Glutamatergic neuron (in vitro differentiated cells): ENCODE measurements around the gene ZNF488. TPM values are rescaled to one million over a fixed set of nuclear protein-coding genes. Genes with fewer than 3 reads are reported as not detected.

ENCODE experiments used
- DNase-seq: peaks from one replicate; pipeline ENCODE4 v3.0.0; 2022
- H3K27ac Mint-ChIP-seq: one replicate; pipeline ENCODE4 v1.8.0; 2020; ENCODE audit warnings: mild to moderate bottlenecking, mixed read lengths, inconsistent platforms; ENCODE audit not compliant: unreplicated experiment
- H3K27me3 Mint-ChIP-seq: one replicate; pipeline ENCODE4 v1.8.0; 2020; ENCODE audit warnings: mild to moderate bottlenecking, moderate library complexity, mixed read lengths, inconsistent platforms; ENCODE audit not compliant: unreplicated experiment
- H3K36me3 Mint-ChIP-seq: one replicate; pipeline ENCODE4 v1.8.0; 2020; ENCODE audit warnings: mild to moderate bottlenecking, mixed read lengths, inconsistent platforms; ENCODE audit not compliant: unreplicated experiment
- H3K4me1 Mint-ChIP-seq: one replicate; pipeline ENCODE4 v1.8.0; 2020; ENCODE audit warnings: mild to moderate bottlenecking, low read depth, mixed read lengths, inconsistent platforms; ENCODE audit not compliant: unreplicated experiment
- H3K4me3 Mint-ChIP-seq: one replicate; pipeline ENCODE4 v1.8.0; 2020; ENCODE audit warnings: mild to moderate bottlenecking, mixed read lengths, inconsistent platforms; ENCODE audit not compliant: unreplicated experiment
- H3K9me3 Mint-ChIP-seq: one replicate; pipeline ENCODE4 v1.8.0; 2020; ENCODE audit warnings: mild to moderate bottlenecking, moderate library complexity, mixed read lengths, inconsistent platforms; ENCODE audit not compliant: unreplicated experiment
- CTCF ChIP-seq: fragments of 200-600 bp; sonication (generic); IDR thresholded peaks from one replicate; pipeline ENCODE4 v1.5.0; 2021; ENCODE audit not compliant: partially characterized antibody, unreplicated experiment
- total RNA-seq: library from RNA; stranded (reverse); fragmentation: NEBNext Ultra II Directional; extraction: Animal tissue kit (Norgen Biotek cat#: 25700); gene quantifications from one replicate; pipeline ENCODE4 v1.2.1, GENCODE V29; 2021; ENCODE audit not compliant: unreplicated experiment

The ZNF488 gene
- total RNA-seq, 1 donor from 2014 or later: 3.3 TPM

- Mint-ChIP-seq H3K4me1 (peaks cover 20% of the 10 kb centered on the region), H3K4me3 (no peak overlapping the region), H3K27me3 (peaks cover 9% of the 10 kb centered on the region), H3K27ac (no peak overlapping the region), H3K36me3 (no peaks in the 10 kb centered on the region), H3K9me3 (peaks cover 10% of the 10 kb centered on the region)
- DNase-seq: no peak
- TF ChIP-seq CTCF: no peak
Observed at GRCh38 chr10:47404937-47405336, 20.8 kb upstream of the ZNF488 start.

- Mint-ChIP-seq H3K4me3 (no peak overlapping the region), H3K36me3 (no peaks in the 10 kb centered on the region), H3K27me3 (peaks cover 9% of the 10 kb centered on the region), H3K4me1 (peaks cover 17% of the 10 kb centered on the region), H3K9me3 (peaks cover 10% of the 10 kb centered on the region), H3K27ac (no peak overlapping the region)
- DNase-seq: no peak
- no peak for TF ChIP-seq CTCF
Observed at GRCh38 chr10:47404446-47404845, 20.4 kb upstream of the ZNF488 start.

GRCh38 chr10:47403446-47404318 lies 19.6 kb upstream of the ZNF488 start:
- Mint-ChIP-seq H3K4me1 (peaks cover 17% of the 10 kb centered on the region), H3K27ac (no peak overlapping the region), H3K9me3 (peaks cover 10% of the 10 kb centered on the region), H3K27me3 (peaks cover 9% of the 10 kb centered on the region), H3K4me3 (no peak overlapping the region), H3K36me3 (no peaks in the 10 kb centered on the region)
- no peak for DNase-seq
- TF ChIP-seq CTCF: no peak

GRCh38 chr10:47402641-47403301 lies 18.7 kb upstream of the ZNF488 start:
- H3K4me1 Mint-ChIP-seq: peaks cover 17% of the 10 kb centered on the region
- no peak overlapping the region for H3K27ac Mint-ChIP-seq
- DNase-seq: no peak
- peaks cover 12% of the 10 kb centered on the region for H3K9me3 Mint-ChIP-seq
- H3K36me3 Mint-ChIP-seq: peaks cover 1% of the 10 kb centered on the region
- H3K27me3 Mint-ChIP-seq: peaks cover 9% of the 10 kb centered on the region
- no peak for TF ChIP-seq CTCF
- no peak overlapping the region for H3K4me3 Mint-ChIP-seq
